22Rv1 (cell line): ENCODE measurements around the gene COLQ.

Experiments used
- CTCF ChIP-seq: fragments of 450-650 bp; IDR thresholded peaks from 2 replicates; pipeline ENCODE4 v1.5.1; 2017; ENCODE audit warnings: mild to moderate bottlenecking
- ZFX ChIP-seq: fragments of 450-650 bp; IDR thresholded peaks from 2 replicates; pipeline ENCODE4 v1.6.1; 2017; ENCODE audit warnings: antibody characterized with exemption, borderline replicate concordance

- TF ChIP-seq CTCF, result no peak
- no peak for TF ChIP-seq ZFX
These were observed at the start of gene COLQ for GRCh38 chr3:15521573-15521965.
